Smooth muscle cell of the pulmonary artery (primary cell): ENCODE results near the gene ZNF561. TPM values are rescaled to one million over a fixed set of nuclear protein-coding genes. Genes with fewer than 3 reads are reported as not detected.

Source experiments
- total RNA-seq: library from RNA; depleted of rRNA; stranded (reverse); fragments of >200 nt; gene quantifications from 2 replicates; pipeline ENCODE4 v1.2.3, GENCODE V29; 2014

Gene ZNF561
- total RNA-seq: 39.2 and 42.5 TPM in 2 replicates

GRCh38 chr19:9621156-9622037, at the start of gene ZNF561:
ZNF561 (minus strand) TSS chr19:9621232; CDS start chr19:9619456, 1,776 bp downstream.

GRCh38 chr19:9584073-9584833, 36.8 kb downstream of the ZNF561 start, which contains the start of gene ZNF121:
ZNF121 (minus strand) TSS chr19:9584504; CDS start chr19:9568097, 16,407 bp downstream.

Other genes starting within 250 kb of the ZNF561 start
- gene ZNF266, start 185.7 kb downstream of the ZNF561 start, total RNA-seq: 6.2 and 8.7 TPM in 2 replicates
- 0.33 and 1.1 TPM in 2 replicates for gene ZNF560, start 122.6 kb downstream of the ZNF561 start, total RNA-seq
- gene ZNF426, start 82.6 kb downstream of the ZNF561 start, total RNA-seq: 16.6 and 23.3 TPM in 2 replicates
- 28.0 and 38.9 TPM in 2 replicates for gene ZNF121, start 36.7 kb downstream of the ZNF561 start, total RNA-seq
- gene ZNF562, start 53.9 kb upstream of the ZNF561 start, total RNA-seq: 18.0 and 25.0 TPM in 2 replicates
- 9.7 and 18.0 TPM in 2 replicates for gene ZNF846, start 147.5 kb upstream of the ZNF561 start, total RNA-seq
- 15.1 and 19.5 TPM in 2 replicates for gene FBXL12, start 197.8 kb upstream of the ZNF561 start, total RNA-seq
- gene UBL5, start 206.7 kb upstream of the ZNF561 start, total RNA-seq: 88.2 and 107 TPM in 2 replicates
- gene PIN1, start 214.1 kb upstream of the ZNF561 start, total RNA-seq: 95.7 and 96.8 TPM in 2 replicates